HAP-1 (cell line): Measurements from ENCODE around the gene DNAH3.

ENCODE experiments used
- DNase-seq, 2 experiments: peaks; one replicate each; pipeline ENCODE4 v3.0.0-alpha.2; 2016 to 2020; ENCODE audit warnings: low spot score in 2 of 2
- H3K27me3 ChIP-seq: fragments of 250-450 bp; sonication (Bioruptor Pico); 2 replicates; pipeline ENCODE4 v1.5.1; 2020; ENCODE audit warnings: low read depth, mild to moderate bottlenecking, moderate library complexity
- H3K36me3 ChIP-seq: fragments of 250-450 bp; sonication (Bioruptor Pico); replicated peaks from 2 replicates; pipeline ENCODE4 v1.5.1; 2020; ENCODE audit warnings: mild to moderate bottlenecking
- H3K4me1 ChIP-seq: fragments of 250-450 bp; sonication (Bioruptor Pico); 2 replicates; pipeline ENCODE4 v1.5.1; 2020; ENCODE audit warnings: mild to moderate bottlenecking
- H3K4me3 ChIP-seq: fragments of 250-450 bp; sonication (Bioruptor Pico); 2 replicates; pipeline ENCODE4 v1.5.1; 2020; ENCODE audit warnings: mild to moderate bottlenecking, moderate library complexity
- H3K9me3 ChIP-seq: fragments of 250-450 bp; sonication (Bioruptor Pico); 2 replicates; pipeline ENCODE4 v1.5.1; 2020; ENCODE audit warnings: mild to moderate bottlenecking, moderate library complexity
- in situ Hi-C: fragments of 300-500 bp; cut with MboI; formaldehyde crosslinking; loops from 3 replicates; pipeline ENCODE4 v1.14.3; 2020; ENCODE audit warnings: low sequenced_read_pairs, inconsistent platforms, mixed read lengths

Gene DNAH3

DNA sequence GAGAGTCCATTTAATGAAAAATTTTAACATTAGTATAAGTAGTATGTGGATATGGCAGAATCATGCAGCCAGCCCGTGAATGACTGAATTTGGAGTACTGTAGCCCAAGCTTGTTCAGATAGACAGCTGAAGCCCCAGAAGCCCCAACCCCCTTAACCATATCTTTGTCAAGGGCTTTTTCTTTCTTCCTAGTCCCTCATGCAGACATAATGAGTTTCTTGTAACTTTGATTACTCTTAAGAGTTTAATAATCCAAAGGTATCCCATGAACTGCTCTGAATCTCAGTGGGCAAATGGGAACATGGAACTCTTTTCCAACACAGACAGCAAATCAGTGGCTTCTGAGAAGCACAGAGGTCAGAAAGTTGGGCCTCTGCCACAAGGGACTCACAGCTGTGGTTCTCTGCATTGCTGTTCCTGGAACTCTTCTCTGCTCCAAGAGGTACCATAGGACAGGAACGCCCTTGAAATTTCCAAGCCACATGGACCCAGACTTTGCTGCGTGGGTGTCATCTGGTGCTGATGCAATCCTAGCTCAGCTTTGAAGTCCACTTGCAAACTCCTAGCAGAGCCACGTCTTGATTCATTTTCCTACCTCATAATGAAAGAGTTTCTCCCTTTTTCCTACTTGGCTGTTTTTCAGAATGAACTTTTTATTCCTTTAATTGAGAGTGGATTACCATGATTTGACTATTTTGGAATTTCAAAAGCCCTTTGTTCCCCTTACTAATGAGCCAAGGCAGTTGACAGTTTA, 232.0 kb downstream of the DNAH3 start:
- Histone ChIP-seq H3K27me3 (no peaks in the 10 kb centered on the region), H3K9me3 (no peaks in the 10 kb centered on the region), H3K4me3 (no peak overlapping the region), H3K4me1 (peaks cover 28% of the 10 kb centered on the region), H3K36me3 (no peaks in the 10 kb centered on the region)
- DNase-seq, result peak; percentile 64 to 78
- in situ Hi-C loops, result no loop called here

GRCh38 chr16:20916942-20917341, 233.7 kb downstream of the DNAH3 start:
- Histone ChIP-seq H3K4me1 (peaks cover 31% of the 10 kb centered on the region), H3K36me3 (no peaks in the 10 kb centered on the region), H3K4me3 (no peak overlapping the region), H3K27me3 (no peaks in the 10 kb centered on the region), H3K9me3 (no peaks in the 10 kb centered on the region)
- in situ Hi-C loops, result no loop called here
- no peak for DNase-seq

- H3K4me1 ChIP-seq, result peaks cover 31% of the 10 kb centered on the region
- no peaks in the 10 kb centered on the region for H3K27me3 ChIP-seq
- in situ Hi-C loops, result no loop called here
- no peaks in the 10 kb centered on the region for H3K9me3 ChIP-seq
- no peak for DNase-seq
- no peak overlapping the region for H3K4me3 ChIP-seq
- H3K36me3 ChIP-seq, result no peaks in the 10 kb centered on the region
These were observed 234.4 kb downstream of the DNAH3 start for GRCh38 chr16:20916289-20916688.

DNA sequence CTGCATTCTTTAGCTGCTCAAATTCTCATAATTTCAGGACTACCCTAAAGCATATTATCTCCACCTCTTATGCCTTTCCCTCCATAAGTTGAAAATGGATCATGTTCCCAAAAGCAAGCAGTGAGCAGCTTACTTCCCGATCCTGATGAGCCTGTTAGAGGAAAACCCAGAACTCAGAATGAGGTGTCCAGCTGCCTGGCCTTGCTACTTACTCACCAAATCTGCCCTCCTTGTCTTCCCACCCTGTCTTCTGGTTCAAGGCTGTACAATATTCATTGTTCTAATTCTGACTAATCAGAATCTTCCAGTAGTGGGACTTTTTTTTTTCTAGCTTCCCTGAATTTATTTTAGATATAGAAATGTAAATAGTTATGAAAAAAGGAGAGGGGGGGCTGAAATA, 239.3 kb downstream of the DNAH3 start:
- Histone ChIP-seq H3K4me1 (peaks cover 6% of the 10 kb centered on the region), H3K4me3 (no peak overlapping the region), H3K9me3 (no peaks in the 10 kb centered on the region), H3K36me3 (no peaks in the 10 kb centered on the region), H3K27me3 (no peaks in the 10 kb centered on the region)
- in situ Hi-C loops, result no loop called here
- DNase-seq, result no peak

- no peaks in the 10 kb centered on the region for H3K9me3 ChIP-seq
- H3K36me3 ChIP-seq, result no peaks in the 10 kb centered on the region
- H3K4me3 ChIP-seq, result no peak overlapping the region
- no peaks in the 10 kb centered on the region for H3K27me3 ChIP-seq
- in situ Hi-C loops, result no loop called here
- peaks cover 6% of the 10 kb centered on the region for H3K4me1 ChIP-seq
- no peak for DNase-seq
These were observed 239.8 kb downstream of the DNAH3 start for GRCh38 chr16:20910781-20911321.

DNA sequence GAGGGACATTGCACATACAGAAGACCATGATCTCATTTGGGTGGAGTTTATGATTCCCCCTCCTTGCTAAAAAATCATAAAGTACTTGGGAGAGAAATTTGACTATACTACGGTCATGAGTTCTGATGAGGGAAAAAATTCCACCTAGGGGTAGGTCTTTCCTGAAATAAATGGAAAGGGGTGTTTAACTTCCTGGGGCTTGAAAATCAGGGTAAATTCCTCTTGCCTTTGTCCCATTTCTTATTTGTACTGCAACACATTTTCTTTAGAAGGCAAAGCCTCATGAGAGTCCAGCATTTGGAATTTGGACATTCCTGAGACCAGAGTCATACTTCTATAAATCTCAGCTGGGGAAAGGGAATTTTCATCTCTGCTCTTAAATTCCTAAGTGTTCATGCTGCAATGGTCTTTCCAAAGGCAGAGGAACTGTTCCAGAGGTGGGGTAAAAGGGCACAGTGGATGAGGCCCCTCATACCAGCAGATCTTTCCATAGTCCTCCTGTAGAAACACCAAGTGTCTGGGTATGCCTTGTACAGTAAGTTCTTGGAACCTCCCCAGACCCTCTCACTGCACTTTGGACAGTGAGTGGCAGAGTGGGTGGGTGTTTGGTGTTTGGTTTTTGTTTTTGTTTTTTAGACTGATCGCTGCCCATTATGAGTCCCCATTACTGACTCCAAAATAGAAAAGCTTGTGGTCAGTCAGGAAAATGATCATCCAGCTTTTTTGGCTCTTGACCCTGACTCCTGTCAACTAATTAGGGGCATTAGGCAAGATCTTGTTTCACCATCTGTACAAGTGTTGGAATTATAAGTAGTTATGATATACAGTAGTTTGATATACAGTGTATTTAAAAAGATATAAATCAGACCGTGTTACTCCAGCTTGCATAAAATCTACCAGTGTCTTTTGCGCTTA, 244.0 kb downstream of the DNAH3 start:
- Histone ChIP-seq H3K9me3 (no peaks in the 10 kb centered on the region), H3K4me3 (no peak overlapping the region), H3K27me3 (no peaks in the 10 kb centered on the region), H3K4me1 (peaks cover 31% of the 10 kb centered on the region), H3K36me3 (no peaks in the 10 kb centered on the region)
- DNase-seq, result no peak
- in situ Hi-C loops, result no loop called here

DNA sequence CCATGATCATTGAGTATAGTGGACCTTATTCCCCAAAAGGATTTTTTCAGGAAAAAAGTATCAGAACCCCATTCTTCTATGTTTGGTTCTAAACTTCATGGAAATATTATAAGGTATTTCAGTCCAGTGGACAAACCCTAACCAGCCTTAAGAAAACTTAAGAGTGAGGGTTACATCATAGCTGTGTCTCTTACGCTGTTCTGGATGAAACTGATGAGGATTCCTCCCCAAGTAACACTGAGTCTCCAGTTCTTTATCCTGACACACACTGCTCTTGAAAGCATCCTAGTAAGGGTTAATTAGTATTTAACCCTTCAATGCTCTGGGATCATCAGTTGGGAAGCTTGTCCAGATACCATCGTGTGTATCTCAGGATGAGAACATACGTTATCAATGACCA, 245.1 kb downstream of the DNAH3 start:
- no peak overlapping the region for H3K4me3 ChIP-seq
- DNase-seq, result no peak
- in situ Hi-C loops, result no loop called here
- no peaks in the 10 kb centered on the region for H3K9me3 ChIP-seq
- H3K27me3 ChIP-seq, result no peaks in the 10 kb centered on the region
- H3K36me3 ChIP-seq, result no peaks in the 10 kb centered on the region
- peaks cover 34% of the 10 kb centered on the region for H3K4me1 ChIP-seq

DNA sequence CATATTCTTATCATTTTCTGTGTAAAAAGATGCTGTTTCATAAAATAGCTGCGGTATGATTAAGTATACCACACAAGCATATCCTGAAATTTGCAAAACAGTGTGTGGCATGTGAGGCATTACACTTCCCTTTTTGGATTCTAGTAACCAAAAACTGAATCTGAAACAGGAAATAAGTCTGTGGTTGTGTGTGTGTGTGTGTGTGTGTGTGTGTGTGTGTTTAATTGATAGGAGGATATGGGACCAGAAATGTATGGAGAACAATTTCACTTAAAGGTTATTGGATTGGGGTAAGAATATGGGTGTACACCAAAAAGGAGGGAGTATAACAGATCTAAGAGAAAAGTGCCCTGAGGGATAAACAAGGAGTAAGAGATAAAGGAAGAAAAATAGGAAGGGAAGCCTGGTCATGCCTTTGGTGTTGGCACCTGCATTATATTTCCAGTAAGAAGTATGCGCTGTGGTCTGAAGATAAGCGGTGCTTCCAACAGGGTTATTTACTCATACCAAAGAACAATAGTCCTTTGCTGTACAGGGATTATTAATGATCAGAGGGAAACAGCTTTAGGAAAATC, 246.1 kb downstream of the DNAH3 start:
- no peak overlapping the region for H3K4me3 ChIP-seq
- H3K36me3 ChIP-seq, result no peaks in the 10 kb centered on the region
- H3K9me3 ChIP-seq, result no peaks in the 10 kb centered on the region
- in situ Hi-C loops, result no loop called here
- no peaks in the 10 kb centered on the region for H3K27me3 ChIP-seq
- peaks cover 34% of the 10 kb centered on the region for H3K4me1 ChIP-seq
- peak; percentile 22 to 72 for DNase-seq

GRCh38 chr16:20903899-20904506, 246.6 kb downstream of the DNAH3 start:
- H3K4me1 ChIP-seq, result peaks cover 34% of the 10 kb centered on the region

DNA sequence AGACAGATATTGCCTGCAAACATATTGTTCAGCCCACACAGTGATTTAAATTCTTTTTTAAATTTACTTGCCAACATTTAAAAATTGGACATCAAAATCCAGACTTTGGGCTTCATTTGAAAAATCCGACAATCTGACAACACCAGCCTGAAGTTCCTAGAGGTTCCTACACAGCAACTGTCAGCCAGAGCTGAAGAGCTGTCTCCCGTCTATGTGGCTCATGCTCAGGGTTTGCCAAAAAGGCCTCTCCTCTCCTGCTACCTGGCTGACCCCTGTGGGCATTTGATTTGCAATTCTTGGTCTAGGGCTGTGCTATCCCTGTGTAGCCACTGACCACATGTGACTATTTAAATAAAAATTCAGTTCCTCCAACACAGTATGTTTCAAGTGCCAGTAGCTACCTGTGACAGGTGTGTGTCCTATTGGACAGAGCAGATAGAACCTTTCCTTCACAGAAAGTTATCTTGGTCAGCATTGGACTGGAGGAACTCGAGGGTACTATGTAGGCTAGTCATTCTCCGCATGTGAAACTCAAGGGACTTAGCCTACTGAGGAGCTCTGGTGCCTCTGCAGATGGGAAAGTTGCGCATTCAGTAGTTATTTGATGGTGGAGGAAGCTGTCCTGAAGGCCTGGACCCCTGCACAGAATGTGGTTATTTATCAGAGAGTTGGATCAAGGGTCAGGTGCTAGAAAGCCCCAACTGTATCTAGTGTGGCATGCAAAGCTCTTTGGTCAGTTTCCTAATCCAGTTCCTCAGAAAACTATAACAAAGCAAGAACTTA, 247.3 kb downstream of the DNAH3 start:
- H3K9me3 ChIP-seq, result no peaks in the 10 kb centered on the region
- in situ Hi-C loops, result no loop called here
- H3K4me3 ChIP-seq, result no peak overlapping the region
- no peak for DNase-seq
- H3K4me1 ChIP-seq, result peaks cover 34% of the 10 kb centered on the region
- H3K36me3 ChIP-seq, result no peaks in the 10 kb centered on the region
- H3K27me3 ChIP-seq, result no peaks in the 10 kb centered on the region

More at GRCh38 chr16:20903899-20904506, 246.6 kb downstream of the DNAH3 start:
- DNase-seq, result no peak
- H3K4me3 ChIP-seq, result no peak overlapping the region
- no peaks in the 10 kb centered on the region for H3K27me3 ChIP-seq
- in situ Hi-C loops, result no loop called here
- H3K36me3 ChIP-seq, result no peaks in the 10 kb centered on the region
- H3K9me3 ChIP-seq, result no peaks in the 10 kb centered on the region

- Histone ChIP-seq H3K4me3 (no peak overlapping the region), H3K36me3 (no peaks in the 10 kb centered on the region), H3K27me3 (no peaks in the 10 kb centered on the region), H3K9me3 (no peaks in the 10 kb centered on the region), H3K4me1 (peaks cover 34% of the 10 kb centered on the region)
- in situ Hi-C loops, result no loop called here
- DNase-seq, result no peak
These were observed 248.2 kb downstream of the DNAH3 start for GRCh38 chr16:20902426-20902825.

- Histone ChIP-seq H3K27me3 (no peaks in the 10 kb centered on the region), H3K4me3 (peak overlapping the region; percentile 71), H3K4me1 (peaks cover 35% of the 10 kb centered on the region), H3K36me3 (no peaks in the 10 kb centered on the region), H3K9me3 (no peaks in the 10 kb centered on the region)
- DNase-seq, result peak in 1 of 2 experiments; percentile 58
- in situ Hi-C loops, result no loop called here
These were observed 249.1 kb downstream of the DNAH3 start for GRCh38 chr16:20901436-20902112.
